ENCODE data around the gene MANBA.

DNA sequence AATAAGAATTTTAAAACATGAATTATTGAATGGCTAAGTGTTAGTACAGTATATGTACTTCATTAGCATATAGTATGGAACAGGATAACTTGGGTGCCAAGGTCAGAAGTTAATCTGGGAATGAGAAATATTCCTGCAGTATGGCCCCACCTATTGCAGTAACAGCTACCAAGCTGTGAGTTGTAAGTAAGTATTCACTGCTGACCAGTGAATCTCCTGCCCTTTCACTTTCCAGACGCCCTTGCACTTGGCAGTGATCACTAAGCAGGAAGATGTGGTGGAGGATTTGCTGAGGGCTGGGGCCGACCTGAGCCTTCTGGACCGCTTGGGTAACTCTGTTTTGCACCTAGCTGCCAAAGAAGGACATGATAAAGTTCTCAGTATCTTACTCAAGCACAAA, 154.5 kb downstream of the MANBA start:
- TF ChIP-seq CTCF (IDR thresholded peaks at IDR 0.05) (no peak), POLR2AphosphoS5 (IDR thresholded peaks at IDR 0.05; ENCODE audit: low read depth, low read length) (no peak)
